Measurements from ENCODE around the gene SRGAP3.
A peak's percentile ranks its signal among the peaks of the same experiment; 100 is the strongest.

The SRGAP3 gene

GRCh38 chr3:9121366-9122001 lies 128.0 kb downstream of the SRGAP3 start (continued):
- TF ChIP-seq PATZ1 (tag by site-specific recombination; IDR thresholded peaks at IDR 0.05) (no peak), ZNF707 (tag by site-specific recombination; IDR thresholded peaks at IDR 0.05) (no peak), ZNF623 (tag by site-specific recombination; IDR thresholded peaks at IDR 0.05) (no peak), BCL6B (tag by site-specific recombination; IDR thresholded peaks at IDR 0.05) (no peak), ZNF473 (tag by site-specific recombination; IDR thresholded peaks at IDR 0.05) (no peak)

- ChIA-PET POLR2A (no interaction called here), CTCF (no interaction called here)
- no peaks in the 10 kb centered on the region for H3K9me3 ChIP-seq (ENCODE audit: control insufficient read depth, insufficient read depth, low read depth, low read length)
- H3K36me3 ChIP-seq (ENCODE audit: control insufficient read depth in 2 of 2, insufficient read depth in 1 of 2, low read length in 2 of 2): no peaks in the 10 kb centered on the region
- no peaks in the 10 kb centered on the region for H3K4me1 ChIP-seq (ENCODE audit: control insufficient read depth, insufficient read depth, low read length)
- TF ChIP-seq ZNF174 (tag by site-specific recombination; IDR thresholded peaks at IDR 0.05): no peak
- no peak for TF ChIP-seq ZNF138 (tag by site-specific recombination; IDR thresholded peaks at IDR 0.05; ENCODE audit: borderline replicate concordance)
- no peak for TF ChIP-seq ZNF404 (tag by site-specific recombination; IDR thresholded peaks at IDR 0.05)
- peak; percentile 35; the same call in 1 of the 2 replicates for TF ChIP-seq EGR2 (tag by site-specific recombination; IDR thresholded peaks at IDR 0.05; ENCODE audit: low read depth)
- no peak overlapping the region for H3K27ac ChIP-seq (ENCODE audit: extremely low read depth, low read depth, low read length)
- no peak overlapping the region for H3K4me3 ChIP-seq (ENCODE audit: low read depth, low read length)
Observed at GRCh38 chr3:9119331-9119730, 130.1 kb downstream of the SRGAP3 start.

- CTCF ChIA-PET: no interaction called here
Observed at GRCh38 chr3:9118222-9118621, 131.2 kb downstream of the SRGAP3 start.

More at GRCh38 chr3:9118222-9118621, 131.2 kb downstream of the SRGAP3 start:
- Histone ChIP-seq H3K9me3 (ENCODE audit: control insufficient read depth, insufficient read depth, low read depth, low read length) (no peaks in the 10 kb centered on the region), H3K4me3 (ENCODE audit: low read depth, low read length) (no peak overlapping the region), H3K4me1 (ENCODE audit: control insufficient read depth, insufficient read depth, low read length) (no peaks in the 10 kb centered on the region), H3K27ac (ENCODE audit: extremely low read depth, low read depth, low read length) (no peak overlapping the region), H3K36me3 (ENCODE audit: control insufficient read depth in 2 of 2, insufficient read depth in 1 of 2, low read length in 2 of 2) (no peaks in the 10 kb centered on the region)
- TF ChIP-seq ZNF280C (tag by site-specific recombination; IDR thresholded peaks at IDR 0.05): no peak
- TF ChIP-seq MYNN (tag by site-specific recombination; IDR thresholded peaks at IDR 0.05; ENCODE audit: borderline replicate concordance): no peak
- no peak for TF ChIP-seq ZNF580 (tag by site-specific recombination; IDR thresholded peaks at IDR 0.05)
- no peak for TF ChIP-seq ZNF133 (tag by site-specific recombination; IDR thresholded peaks at IDR 0.05)
- TF ChIP-seq ZNF148 (tag by site-specific recombination; IDR thresholded peaks at IDR 0.05; ENCODE audit: borderline replicate concordance): no peak
- TF ChIP-seq ZNF23 (tag by site-specific recombination; IDR thresholded peaks at IDR 0.05; ENCODE audit: borderline replicate concordance): no peak
- TF ChIP-seq ZSCAN16 (tag by site-specific recombination; IDR thresholded peaks at IDR 0.05): no peak
- TF ChIP-seq ZNF121 (tag by site-specific recombination; IDR thresholded peaks at IDR 0.05): no peak
- TF ChIP-seq SETDB1 (IDR thresholded peaks at IDR 0.05; ENCODE audit: insufficient read length, low read length): no peak
- TF ChIP-seq PATZ1 (tag by site-specific recombination; IDR thresholded peaks at IDR 0.05): no peak
- TF ChIP-seq KLF10 (tag by site-specific recombination; IDR thresholded peaks at IDR 0.05): no peak
- TF ChIP-seq ZNF791 (tag by site-specific recombination; IDR thresholded peaks at IDR 0.05): no peak
- POLR2A ChIA-PET: no interaction called here
